WTC11 (cell line): ENCODE measurements around the gene UTP20. TPM values are rescaled to one million over a fixed set of nuclear protein-coding genes. Genes with fewer than 3 reads are reported as not detected.

ENCODE experiments used
- CDX4 ChIP-seq: fragments of 250-450 bp; sonication (Bioruptor Pico); IDR thresholded peaks from 2 replicates; pipeline ENCODE4 v1.9.0; 2021; ENCODE audit warnings: moderate library complexity, mild to moderate bottlenecking, inconsistent platforms, borderline replicate concordance
- CREM ChIP-seq: sonication (generic); formaldehyde crosslinking; IDR thresholded peaks from 2 replicates; pipeline ENCODE4 v1.8.1; 2022; ENCODE audit warnings: mild to moderate bottlenecking, missing genetic modification reagents, moderate library complexity
- CTCF ChIP-seq: fragments of 200-600 bp; IDR thresholded peaks from 2 replicates; pipeline ENCODE4 v1.8.0; 2022; ENCODE audit warnings: antibody characterized with exemption
- E2F4 ChIP-seq: sonication (generic); formaldehyde crosslinking; IDR thresholded peaks from 2 replicates; pipeline ENCODE4 v1.8.1; 2022; ENCODE audit warnings: low read depth, mild to moderate bottlenecking, moderate library complexity, missing genetic modification reagents, borderline replicate concordance
- EMX1 ChIP-seq: fragments of 250-450 bp; sonication (Bioruptor Pico); IDR thresholded peaks from 2 replicates; pipeline ENCODE4 v1.8.0; 2021; ENCODE audit warnings: mild to moderate bottlenecking
- FOXP1 ChIP-seq: sonication (generic); formaldehyde crosslinking; IDR thresholded peaks from 2 replicates; pipeline ENCODE4 v1.8.0; 2022; ENCODE audit warnings: missing genetic modification reagents, mild to moderate bottlenecking, moderate library complexity, borderline replicate concordance
- MAX ChIP-seq: sonication (generic); formaldehyde crosslinking; IDR thresholded peaks from 2 replicates; pipeline ENCODE4 v1.8.0; 2022; ENCODE audit warnings: mild to moderate bottlenecking, missing genetic modification reagents
- NFYB ChIP-seq: sonication (generic); formaldehyde crosslinking; conservative IDR thresholded peaks from 2 replicates; pipeline ENCODE4 v1.8.0; 2022; ENCODE audit warnings: low read depth, missing genetic modification reagents
- SMAD3 ChIP-seq: sonication (generic); formaldehyde crosslinking; IDR thresholded peaks from 2 replicates; pipeline ENCODE4 v1.8.0; 2022; ENCODE audit warnings: missing genetic modification reagents, mild to moderate bottlenecking, borderline replicate concordance
- SOX15 ChIP-seq: fragments of 250-450 bp; sonication (Bioruptor Pico); IDR thresholded peaks from 2 replicates; pipeline ENCODE4 v1.9.0; 2021; ENCODE audit warnings: mild to moderate bottlenecking
- TEAD4 ChIP-seq: sonication (generic); formaldehyde crosslinking; IDR thresholded peaks from 2 replicates; pipeline ENCODE4 v1.8.0; 2022; ENCODE audit warnings: mild to moderate bottlenecking, missing genetic modification reagents
- ZBTB21 ChIP-seq: sonication (generic); formaldehyde crosslinking; IDR thresholded peaks from 2 replicates; pipeline ENCODE4 v1.8.1; 2023; ENCODE audit warnings: mild to moderate bottlenecking, missing genetic modification reagents, borderline replicate concordance
- ZNF121 ChIP-seq: sonication (generic); formaldehyde crosslinking; IDR thresholded peaks from 2 replicates; pipeline ENCODE4 v1.8.0; 2023; ENCODE audit warnings: missing genetic modification reagents
- ZNF425 ChIP-seq: fragments of 250-450 bp; sonication (Bioruptor Pico); conservative IDR thresholded peaks from 2 replicates; pipeline ENCODE4 v1.9.0; 2021; ENCODE audit warnings: mild to moderate bottlenecking
- ZNF512 ChIP-seq: sonication (generic); formaldehyde crosslinking; IDR thresholded peaks from 2 replicates; pipeline ENCODE4 v1.8.1; 2022; ENCODE audit warnings: missing genetic modification reagents, borderline replicate concordance
- ZNF532 ChIP-seq: fragments of 250-450 bp; sonication (Bioruptor Pico); IDR thresholded peaks from 2 replicates; pipeline ENCODE4 v1.9.0; 2021; ENCODE audit warnings: mild to moderate bottlenecking, borderline replicate concordance
- ZNF671 ChIP-seq: fragments of 250-450 bp; sonication (Bioruptor Pico); IDR thresholded peaks from 2 replicates; pipeline ENCODE4 v1.8.0; 2021; ENCODE audit warnings: mild to moderate bottlenecking
- total RNA-seq: library from RNA; stranded (reverse); gene quantifications from 3 replicates; pipeline ENCODE4 v1.2.3, GENCODE V29; 2021
- TF ChIP-seq, protein P1 (sequence below): sonication (generic); formaldehyde crosslinking; IDR thresholded peaks from 2 replicates; pipeline ENCODE4 v1.8.1; 2023; ENCODE audit warnings: mild to moderate bottlenecking, missing genetic modification reagents
- TF ChIP-seq, protein P2 (sequence below): sonication (generic); formaldehyde crosslinking; conservative IDR thresholded peaks from 2 replicates; pipeline ENCODE4 v1.8.1; 2022; ENCODE audit warnings: mild to moderate bottlenecking, missing genetic modification reagents

Gene UTP20
- total RNA-seq, 1 experiment from 2014 or later = 34.1 TPM

GRCh38 chr12:101407436-101408345 is 127.8 kb downstream of the UTP20 start, which contains the start of gene ARL1 (continued):
- TF ChIP-seq ZNF425 (CRISPR knock-in tag) (no peak), TEAD4 (CRISPR knock-in tag) (no peak), ZNF532 (no peak), EMX1 (CRISPR knock-in tag) (no peak), SOX15 (no peak), CREM (CRISPR knock-in tag) (peak; percentile 66; the same call in 1 of the 2 replicates), NFYB (CRISPR knock-in tag) (no peak), ZNF121 (CRISPR knock-in tag) (no peak), SMAD3 (CRISPR knock-in tag) (0 out of 2 replicates have a peak, but pooled peaks have one; percentile 21), ZBTB21 (no peak), FOXP1 (no peak; the same call in 1 of the 2 replicates), CDX4 (no peak), ZNF671 (CRISPR knock-in tag) (no peak), CTCF (no peak), ZNF512 (CRISPR knock-in tag) (no peak), E2F4 (CRISPR knock-in tag) (no peak), MAX (peak; percentile 85)
- TF ChIP-seq, protein P1, sequence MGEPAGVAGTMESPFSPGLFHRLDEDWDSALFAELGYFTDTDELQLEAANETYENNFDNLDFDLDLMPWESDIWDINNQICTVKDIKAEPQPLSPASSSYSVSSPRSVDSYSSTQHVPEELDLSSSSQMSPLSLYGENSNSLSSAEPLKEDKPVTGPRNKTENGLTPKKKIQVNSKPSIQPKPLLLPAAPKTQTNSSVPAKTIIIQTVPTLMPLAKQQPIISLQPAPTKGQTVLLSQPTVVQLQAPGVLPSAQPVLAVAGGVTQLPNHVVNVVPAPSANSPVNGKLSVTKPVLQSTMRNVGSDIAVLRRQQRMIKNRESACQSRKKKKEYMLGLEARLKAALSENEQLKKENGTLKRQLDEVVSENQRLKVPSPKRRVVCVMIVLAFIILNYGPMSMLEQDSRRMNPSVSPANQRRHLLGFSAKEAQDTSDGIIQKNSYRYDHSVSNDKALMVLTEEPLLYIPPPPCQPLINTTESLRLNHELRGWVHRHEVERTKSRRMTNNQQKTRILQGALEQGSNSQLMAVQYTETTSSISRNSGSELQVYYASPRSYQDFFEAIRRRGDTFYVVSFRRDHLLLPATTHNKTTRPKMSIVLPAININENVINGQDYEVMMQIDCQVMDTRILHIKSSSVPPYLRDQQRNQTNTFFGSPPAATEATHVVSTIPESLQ (CRISPR knock-in tag) = no peak
- TF ChIP-seq, protein P2, sequence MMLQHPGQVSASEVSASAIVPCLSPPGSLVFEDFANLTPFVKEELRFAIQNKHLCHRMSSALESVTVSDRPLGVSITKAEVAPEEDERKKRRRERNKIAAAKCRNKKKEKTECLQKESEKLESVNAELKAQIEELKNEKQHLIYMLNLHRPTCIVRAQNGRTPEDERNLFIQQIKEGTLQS (CRISPR knock-in tag) = no peak
